ENCODE measurements around the gene DCLK1. TPM values are rescaled to one million over a fixed set of nuclear protein-coding genes. Genes with fewer than 3 reads are reported as not detected.

Gene DCLK1
- total and polyA plus RNA-seq, 4 donors = 0.04 to 0.56 (median 0.20) TPM

DNA sequence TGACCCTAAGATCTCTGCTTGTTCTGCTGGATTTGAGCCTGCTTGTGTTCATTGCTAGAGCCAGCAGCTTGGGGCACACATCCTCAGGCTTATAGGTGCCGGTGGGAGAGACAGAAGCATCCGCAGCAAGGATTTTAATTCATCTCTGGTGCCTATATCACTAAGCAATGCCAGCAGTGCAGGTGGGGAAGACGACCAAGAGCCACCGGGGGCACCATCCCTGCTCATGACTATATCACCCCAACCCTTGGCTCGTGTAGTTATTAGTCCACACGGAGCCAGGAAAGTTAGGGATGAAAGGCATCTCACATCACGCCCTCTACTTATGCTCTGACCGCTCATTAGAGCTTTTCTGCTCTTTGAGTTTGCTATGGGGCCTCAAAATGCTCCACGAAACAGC, 298.2 kb downstream of the DCLK1 start:
- Histone ChIP-seq H3K27ac (ENCODE audit: low read depth in 1 of 2, low read length in 2 of 2) (no peak overlapping the region), H3K4me1 (ENCODE audit: control insufficient read depth in 4 of 4, insufficient read depth in 4 of 4, low read length in 3 of 4) (no peaks in the 10 kb centered on the region), H3K4me3 (ENCODE audit: low read depth in 1 of 3, low read length in 3 of 3) (no peak overlapping the region), H3K9me3 (ENCODE audit: control insufficient read depth in 4 of 4, low read length in 3 of 4) (no peaks in the 10 kb centered on the region), H3K9ac (ENCODE audit: low read depth in 1 of 2, low read length in 2 of 2) (no peak overlapping the region), H3K36me3 (ENCODE audit: control insufficient read depth in 4 of 4, insufficient read depth in 3 of 4, low read depth in 1 of 4, low read length in 3 of 4) (no peaks in the 10 kb centered on the region), H3K27me3 (ENCODE audit: control insufficient read depth in 4 of 4, insufficient read depth in 4 of 4, low read length in 3 of 4) (peaks cover 0 to 2% (median 0%) of the 10 kb centered on the region in 4 donors)
- TF ChIP-seq HNF4G (IDR thresholded peaks at IDR 0.05) (no peak), YY1 (IDR thresholded peaks at IDR 0.05) (no peak), NR2F2 (IDR thresholded peaks at IDR 0.05) (no peak), FOXA2 (IDR thresholded peaks at IDR 0.05) (no peak), SP1 (IDR thresholded peaks at IDR 0.05) (no peak)
- TF ChIP-seq, protein P1, sequence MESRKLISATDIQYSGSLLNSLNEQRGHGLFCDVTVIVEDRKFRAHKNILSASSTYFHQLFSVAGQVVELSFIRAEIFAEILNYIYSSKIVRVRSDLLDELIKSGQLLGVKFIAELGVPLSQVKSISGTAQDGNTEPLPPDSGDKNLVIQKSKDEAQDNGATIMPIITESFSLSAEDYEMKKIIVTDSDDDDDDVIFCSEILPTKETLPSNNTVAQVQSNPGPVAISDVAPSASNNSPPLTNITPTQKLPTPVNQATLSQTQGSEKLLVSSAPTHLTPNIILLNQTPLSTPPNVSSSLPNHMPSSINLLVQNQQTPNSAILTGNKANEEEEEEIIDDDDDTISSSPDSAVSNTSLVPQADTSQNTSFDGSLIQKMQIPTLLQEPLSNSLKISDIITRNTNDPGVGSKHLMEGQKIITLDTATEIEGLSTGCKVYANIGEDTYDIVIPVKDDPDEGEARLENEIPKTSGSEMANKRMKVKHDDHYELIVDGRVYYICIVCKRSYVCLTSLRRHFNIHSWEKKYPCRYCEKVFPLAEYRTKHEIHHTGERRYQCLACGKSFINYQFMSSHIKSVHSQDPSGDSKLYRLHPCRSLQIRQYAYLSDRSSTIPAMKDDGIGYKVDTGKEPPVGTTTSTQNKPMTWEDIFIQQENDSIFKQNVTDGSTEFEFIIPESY (IDR thresholded peaks at IDR 0.05) = no peak
- 76% methylated on average over 9 of the region's 9 CpGs for WGBS
- DNase-seq (ENCODE audit: low spot score) = no peak

DNA sequence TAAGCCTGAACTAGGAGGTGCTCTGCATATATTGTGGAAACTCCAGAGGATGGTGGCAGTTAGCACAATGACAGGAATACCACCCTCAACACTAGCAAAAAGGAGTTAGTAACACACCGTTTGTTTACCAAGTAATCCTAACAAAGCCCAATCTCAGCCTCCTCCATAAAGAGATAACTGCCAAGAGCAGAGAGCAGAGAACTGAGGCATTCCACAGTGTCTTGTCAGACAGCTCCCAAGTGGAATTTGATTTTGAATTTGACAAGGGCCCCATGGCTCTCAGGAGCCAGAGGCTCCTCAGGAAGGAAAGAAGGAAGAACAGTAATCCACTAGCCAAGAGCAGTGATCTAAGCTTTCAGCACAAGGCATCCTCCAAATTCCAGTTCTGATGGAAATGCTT, 298.6 kb downstream of the DCLK1 start:
- no peaks in the 10 kb centered on the region for H3K4me1 ChIP-seq (ENCODE audit: control insufficient read depth in 4 of 4, insufficient read depth in 4 of 4, low read length in 3 of 4)
- WGBS = 39% methylated on average over 1 of the region's 1 CpG
- no peak overlapping the region for H3K4me3 ChIP-seq (ENCODE audit: low read depth in 1 of 3, low read length in 3 of 3)
- peaks cover 0 to 2% (median 0%) of the 10 kb centered on the region in 4 donors for H3K27me3 ChIP-seq (ENCODE audit: control insufficient read depth in 4 of 4, insufficient read depth in 4 of 4, low read length in 3 of 4)
- H3K9me3 ChIP-seq (ENCODE audit: control insufficient read depth in 4 of 4, low read length in 3 of 4) = no peaks in the 10 kb centered on the region
- no peak for TF ChIP-seq EGR1 (IDR thresholded peaks at IDR 0.05; ENCODE audit: low read depth in 2 of 2)
- no peak overlapping the region for H3K27ac ChIP-seq (ENCODE audit: low read depth in 1 of 2, low read length in 2 of 2)
- H3K9ac ChIP-seq (ENCODE audit: low read depth in 1 of 2, low read length in 2 of 2) = no peak overlapping the region
- H3K36me3 ChIP-seq (ENCODE audit: control insufficient read depth in 4 of 4, insufficient read depth in 3 of 4, low read depth in 1 of 4, low read length in 3 of 4) = no peaks in the 10 kb centered on the region
- DNase-seq (ENCODE audit: low spot score) = no peak

DNA sequence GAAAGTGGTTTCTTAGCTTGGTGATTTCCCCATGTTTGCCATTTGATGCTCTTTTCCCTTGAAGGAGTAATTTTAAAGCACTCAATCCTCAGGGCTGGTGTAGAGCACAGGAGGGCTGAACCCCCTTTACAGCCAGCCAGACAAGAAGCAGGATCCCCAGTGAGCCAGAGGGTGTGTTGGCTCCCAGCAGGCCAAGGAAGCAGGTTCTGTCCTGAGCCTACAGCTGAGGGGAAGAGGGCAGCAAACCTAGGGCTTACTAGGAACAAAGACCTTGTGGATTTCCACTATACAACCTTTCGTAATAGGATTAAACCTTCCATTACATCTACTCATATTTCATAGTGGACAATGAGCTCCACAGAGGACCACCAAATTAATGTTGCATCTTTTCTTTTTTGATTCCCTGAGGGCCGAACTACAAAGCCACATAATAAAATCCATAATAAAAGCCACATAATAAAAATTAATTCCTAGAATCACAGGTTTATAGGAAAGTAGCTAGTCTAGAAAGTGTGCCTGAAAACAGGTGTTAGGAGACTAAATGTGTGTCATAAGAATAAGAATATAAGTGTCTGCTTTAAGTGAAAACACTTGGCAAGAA, 300.2 kb downstream of the DCLK1 start:
- Histone ChIP-seq H3K9me3 (ENCODE audit: control insufficient read depth in 4 of 4, low read length in 3 of 4) (no peaks in the 10 kb centered on the region), H3K27me3 (ENCODE audit: control insufficient read depth in 4 of 4, insufficient read depth in 4 of 4, low read length in 3 of 4) (peaks cover 0 to 3% (median 1%) of the 10 kb centered on the region in 4 donors)
- TF ChIP-seq HNF4G (IDR thresholded peaks at IDR 0.05) (no peak), HNF4A (conservative IDR thresholded peaks at IDR 0.05) (no peak)
- TF ChIP-seq, protein P2, sequence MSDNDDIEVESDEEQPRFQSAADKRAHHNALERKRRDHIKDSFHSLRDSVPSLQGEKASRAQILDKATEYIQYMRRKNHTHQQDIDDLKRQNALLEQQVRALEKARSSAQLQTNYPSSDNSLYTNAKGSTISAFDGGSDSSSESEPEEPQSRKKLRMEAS (IDR thresholded peaks at IDR 0.05) = no peak

DNA sequence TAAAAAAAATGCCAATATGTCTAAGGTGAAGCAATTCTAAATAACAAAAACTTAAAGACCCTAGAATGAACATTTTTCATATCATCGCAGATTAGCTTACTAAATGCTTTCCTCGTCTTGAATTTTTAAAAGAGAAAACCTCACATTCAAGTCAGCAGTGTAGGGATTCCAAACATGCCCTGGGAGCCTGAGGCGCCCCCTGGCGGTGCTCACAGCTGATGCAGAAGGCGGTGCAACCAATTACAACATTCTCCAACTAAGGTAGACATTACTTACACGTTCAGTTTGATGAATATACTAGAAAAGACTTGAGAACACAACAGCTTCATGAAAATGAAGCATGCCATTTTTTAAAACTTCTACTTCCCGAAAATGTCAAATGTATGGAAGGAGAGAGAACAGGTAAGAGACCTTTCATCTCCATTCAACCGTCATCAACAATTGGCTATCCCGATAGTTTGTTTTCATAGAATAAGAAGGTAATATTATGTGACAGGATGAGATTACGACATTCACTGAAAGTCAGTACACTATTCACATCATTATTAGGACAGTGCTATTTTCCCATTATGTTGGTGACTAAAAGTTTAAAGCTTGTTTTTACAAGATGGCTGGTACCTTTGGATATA, 304.4 kb downstream of the DCLK1 start:
- H3K36me3 ChIP-seq (ENCODE audit: control insufficient read depth in 4 of 4, insufficient read depth in 3 of 4, low read depth in 1 of 4, low read length in 3 of 4) = no peaks in the 10 kb centered on the region
- TF ChIP-seq FOXA2 (IDR thresholded peaks at IDR 0.05) = no peak
- no peak for TF ChIP-seq RAD21 (IDR thresholded peaks at IDR 0.05)
- no peak for TF ChIP-seq NR2F2 (IDR thresholded peaks at IDR 0.05)
- no peak for TF ChIP-seq JUND (IDR thresholded peaks at IDR 0.05)
- TF ChIP-seq, protein P3, sequence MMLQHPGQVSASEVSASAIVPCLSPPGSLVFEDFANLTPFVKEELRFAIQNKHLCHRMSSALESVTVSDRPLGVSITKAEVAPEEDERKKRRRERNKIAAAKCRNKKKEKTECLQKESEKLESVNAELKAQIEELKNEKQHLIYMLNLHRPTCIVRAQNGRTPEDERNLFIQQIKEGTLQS (IDR thresholded peaks at IDR 0.05) = no peak
- no peak for TF ChIP-seq GABPA (IDR thresholded peaks at IDR 0.05 in 1 of 2, conservative IDR thresholded peaks at IDR 0.05 in 1 of 2)
- TF ChIP-seq HNF4A (conservative IDR thresholded peaks at IDR 0.05) = no peak
- TF ChIP-seq, protein P4, sequence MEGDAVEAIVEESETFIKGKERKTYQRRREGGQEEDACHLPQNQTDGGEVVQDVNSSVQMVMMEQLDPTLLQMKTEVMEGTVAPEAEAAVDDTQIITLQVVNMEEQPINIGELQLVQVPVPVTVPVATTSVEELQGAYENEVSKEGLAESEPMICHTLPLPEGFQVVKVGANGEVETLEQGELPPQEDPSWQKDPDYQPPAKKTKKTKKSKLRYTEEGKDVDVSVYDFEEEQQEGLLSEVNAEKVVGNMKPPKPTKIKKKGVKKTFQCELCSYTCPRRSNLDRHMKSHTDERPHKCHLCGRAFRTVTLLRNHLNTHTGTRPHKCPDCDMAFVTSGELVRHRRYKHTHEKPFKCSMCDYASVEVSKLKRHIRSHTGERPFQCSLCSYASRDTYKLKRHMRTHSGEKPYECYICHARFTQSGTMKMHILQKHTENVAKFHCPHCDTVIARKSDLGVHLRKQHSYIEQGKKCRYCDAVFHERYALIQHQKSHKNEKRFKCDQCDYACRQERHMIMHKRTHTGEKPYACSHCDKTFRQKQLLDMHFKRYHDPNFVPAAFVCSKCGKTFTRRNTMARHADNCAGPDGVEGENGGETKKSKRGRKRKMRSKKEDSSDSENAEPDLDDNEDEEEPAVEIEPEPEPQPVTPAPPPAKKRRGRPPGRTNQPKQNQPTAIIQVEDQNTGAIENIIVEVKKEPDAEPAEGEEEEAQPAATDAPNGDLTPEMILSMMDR (IDR thresholded peaks at IDR 0.05; ENCODE audit: low read depth, low read length, missing input control) = no peak
- no peaks in the 10 kb centered on the region for H3K4me1 ChIP-seq (ENCODE audit: control insufficient read depth in 4 of 4, insufficient read depth in 4 of 4, low read length in 3 of 4)
- no peak for DNase-seq (ENCODE audit: low spot score)
- WGBS = 68% methylated on average over 10 of the region's 10 CpGs
- H3K4me3 ChIP-seq (ENCODE audit: low read depth in 1 of 3, low read length in 3 of 3) = no peak overlapping the region
- H3K9me3 ChIP-seq (ENCODE audit: control insufficient read depth in 4 of 4, low read length in 3 of 4) = no peaks in the 10 kb centered on the region
- H3K27ac ChIP-seq (ENCODE audit: low read depth in 1 of 2, low read length in 2 of 2) = no peak overlapping the region
- no peak overlapping the region for H3K9ac ChIP-seq (ENCODE audit: low read depth in 1 of 2, low read length in 2 of 2)
- H3K27me3 ChIP-seq (ENCODE audit: control insufficient read depth in 4 of 4, insufficient read depth in 4 of 4, low read length in 3 of 4) = peaks cover 0 to 3% (median 0%) of the 10 kb centered on the region in 4 donors

More for the DNA sequence above, 300.2 kb downstream of the DCLK1 start:
- no peak for DNase-seq (ENCODE audit: low spot score)
- Histone ChIP-seq H3K9ac (ENCODE audit: low read depth in 1 of 2, low read length in 2 of 2) (no peak overlapping the region), H3K36me3 (ENCODE audit: control insufficient read depth in 4 of 4, insufficient read depth in 3 of 4, low read depth in 1 of 4, low read length in 3 of 4) (no peaks in the 10 kb centered on the region), H3K4me3 (ENCODE audit: low read depth in 1 of 3, low read length in 3 of 3) (no peak overlapping the region), H3K4me1 (ENCODE audit: control insufficient read depth in 4 of 4, insufficient read depth in 4 of 4, low read length in 3 of 4) (no peaks in the 10 kb centered on the region), H3K27ac (ENCODE audit: low read depth in 1 of 2, low read length in 2 of 2) (no peak overlapping the region)
- WGBS = 90% methylated on average over 2 of the region's 2 CpGs
